Anterior cingulate cortex (tissue), 58 donors: Measurements from ENCODE around the gene CRPPA.
A peak's percentile ranks its signal among the peaks of the same experiment; 100 is the strongest.

Experiments used
- DNase-seq, 58 donors: peaks; one replicate each; lab custom pipeline; 2025; lab: John Stamatoyannopoulos, UW

The CRPPA gene

GRCh38 chr7:16428182-16428581 lies 6.8 kb upstream of the CRPPA start:
- no peak for DNase-seq

DNA sequence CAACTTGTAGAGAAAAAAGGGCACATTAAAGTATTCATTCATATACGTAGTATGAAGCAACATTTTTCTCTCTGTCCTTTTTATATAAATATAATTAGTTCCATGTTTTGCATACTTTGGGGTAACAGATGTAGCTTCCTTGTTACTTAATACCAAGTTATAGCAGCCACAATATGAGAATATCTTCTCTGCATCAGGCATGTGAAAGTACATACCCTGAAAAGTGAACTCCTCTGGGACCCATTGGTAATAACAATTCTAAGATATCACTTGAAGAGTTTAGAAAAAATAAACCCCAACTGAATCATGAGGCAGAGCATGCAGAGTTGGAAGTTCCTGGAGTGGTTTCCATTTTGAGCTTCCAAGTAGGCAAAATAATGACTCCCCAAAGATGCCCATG lies 2.4 kb upstream of the CRPPA start:
- DNase-seq: no peak

GRCh38 chr7:16422917-16423316 lies 1.6 kb upstream of the CRPPA start:
- no peak for DNase-seq

- DNase-seq: no peak
These were observed 731 bp upstream of the CRPPA start for GRCh38 chr7:16422103-16422435.

DNA sequence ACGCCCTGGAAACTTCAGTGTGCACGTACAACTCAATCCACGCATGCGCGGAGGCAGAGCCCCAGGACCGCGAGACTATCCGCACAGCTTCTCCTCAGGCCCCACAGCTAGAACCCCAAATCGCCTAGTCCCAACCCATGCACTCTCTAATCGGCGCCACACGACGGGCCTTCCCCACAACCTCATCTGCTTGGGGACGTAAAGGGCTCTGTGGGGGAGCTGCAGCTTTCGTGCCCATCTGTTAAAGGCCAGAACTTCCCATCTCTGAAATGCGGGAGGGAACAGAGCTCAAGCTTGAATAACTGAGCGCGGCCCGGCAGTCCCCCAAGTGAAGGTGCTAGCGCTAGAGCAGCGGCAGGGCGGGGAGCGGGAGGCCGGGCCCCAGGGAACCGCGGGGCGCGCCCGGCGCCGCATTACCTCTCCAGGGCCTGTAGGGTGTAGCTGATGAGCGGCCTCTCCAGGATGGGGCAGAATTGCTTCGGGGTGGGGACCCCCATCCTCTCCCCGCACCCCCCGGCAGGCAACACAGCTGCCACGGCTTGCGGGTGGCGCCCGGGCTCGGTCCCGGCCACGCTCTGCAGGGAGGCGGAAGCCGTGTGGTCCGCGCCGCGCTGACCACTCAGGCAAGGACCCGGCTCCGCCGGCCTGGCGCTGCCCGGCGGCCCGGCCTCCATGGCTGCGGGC lies 547 bp downstream of the CRPPA start:
- peak; percentile 30 to 90 (median 79) for DNase-seq

DNA sequence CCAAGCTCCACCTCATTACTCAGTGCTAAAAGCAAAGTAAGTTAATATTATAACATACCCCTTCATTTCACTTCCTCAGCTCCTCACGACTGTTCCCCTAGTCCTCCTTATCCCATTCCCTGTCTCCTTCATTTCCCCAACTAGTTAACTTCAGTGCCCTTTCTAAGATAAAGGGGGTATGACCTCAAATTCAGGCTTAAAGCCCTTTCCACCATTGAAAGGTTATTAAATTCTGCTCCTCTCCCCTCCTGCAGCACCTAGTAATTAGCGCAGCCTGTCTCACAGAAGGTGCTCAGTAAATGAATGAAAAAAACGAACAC lies 1.0 kb downstream of the CRPPA start:
- peak in 1 of 58 donors; percentile 33 for DNase-seq

- no peak for DNase-seq
These were observed 1.5 kb downstream of the CRPPA start for GRCh38 chr7:16419859-16420258.

DNA sequence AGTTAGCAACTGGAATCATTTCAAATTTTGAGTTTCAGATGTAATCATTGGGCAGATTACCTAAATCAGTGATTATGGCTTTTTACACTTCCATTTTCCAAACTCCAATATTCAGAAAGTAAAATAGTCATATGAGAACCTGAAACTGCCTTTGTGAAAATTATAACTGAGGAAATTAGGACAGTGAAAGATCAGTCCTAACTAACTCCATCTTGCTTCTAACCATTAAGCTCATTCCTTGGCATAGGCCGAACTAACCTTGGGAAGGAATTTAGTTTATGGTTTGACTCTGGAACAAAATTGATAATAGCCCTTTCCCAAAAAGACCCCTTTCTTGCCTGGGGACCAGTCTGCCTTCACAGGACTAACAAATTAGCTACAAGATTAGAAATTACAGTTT lies 2.2 kb downstream of the CRPPA start:
- DNase-seq: no peak

DNA sequence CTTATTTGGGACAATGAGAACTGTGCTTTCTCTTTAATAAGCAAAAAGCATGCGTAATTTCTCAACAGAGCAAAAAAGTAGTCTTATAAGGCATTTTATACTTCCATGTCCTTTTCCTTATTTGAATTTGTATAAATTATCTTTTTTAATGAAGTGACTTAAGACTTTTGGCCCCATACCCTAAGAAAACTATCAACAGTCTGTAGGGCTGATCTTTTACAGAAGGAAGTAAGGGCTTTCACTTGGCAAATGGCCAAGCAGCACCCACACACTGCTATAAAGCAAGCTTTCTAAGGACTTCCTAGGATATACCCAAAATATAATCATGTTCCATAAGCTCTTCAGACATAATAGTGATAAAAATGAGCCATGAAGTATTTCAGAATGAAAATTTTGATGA lies 3.4 kb downstream of the CRPPA start:
- no peak for DNase-seq

GRCh38 chr7:16416289-16417282 lies 4.8 kb downstream of the CRPPA start:
- DNase-seq: no peak

DNA sequence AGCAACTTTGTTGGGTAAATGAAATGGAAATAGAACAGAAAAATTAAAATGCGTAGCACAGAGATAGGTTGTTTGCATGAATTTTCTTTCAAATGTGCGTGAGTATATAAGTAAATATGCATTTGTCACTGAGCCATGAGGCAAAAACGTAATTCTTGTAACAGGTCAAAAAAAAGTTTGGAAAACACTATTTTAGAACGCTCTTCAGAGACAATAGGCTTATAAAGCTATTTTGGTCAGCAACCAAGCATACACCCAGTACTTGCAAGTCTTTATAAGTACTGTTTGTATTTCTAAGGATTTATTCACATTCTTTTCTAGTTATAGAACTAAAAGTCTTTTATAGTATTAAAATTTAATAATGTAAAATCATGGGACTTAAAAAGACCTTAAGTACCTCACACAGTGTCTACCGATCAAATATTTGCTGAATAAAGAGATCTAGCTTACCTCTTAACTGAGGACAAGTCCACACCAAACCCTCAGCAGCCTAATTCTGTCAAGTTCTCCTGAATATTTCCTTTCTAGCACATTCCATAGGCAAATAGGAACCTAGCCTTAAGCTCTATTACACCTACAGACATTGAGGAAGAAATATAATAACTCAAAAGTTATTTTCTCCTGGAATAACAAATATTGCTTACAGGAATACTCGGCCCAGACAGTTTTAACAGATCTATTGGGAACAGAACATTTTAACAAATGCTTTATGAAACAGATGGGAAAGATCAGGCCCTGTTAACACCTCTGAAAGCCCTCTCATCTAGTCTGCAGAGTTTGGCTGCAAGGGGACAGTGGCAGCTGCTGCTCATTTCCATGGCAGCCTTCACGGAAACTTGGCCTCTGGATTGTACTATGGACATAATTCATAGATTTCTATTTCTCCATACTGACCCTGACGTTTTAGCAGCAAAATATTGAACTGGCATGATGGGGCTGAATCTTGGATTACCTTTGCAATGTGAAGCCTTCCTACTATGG lies 8.8 kb downstream of the CRPPA start:
- no peak for DNase-seq

- DNase-seq: no peak
These were observed 9.9 kb downstream of the CRPPA start for GRCh38 chr7:16411391-16411790.

DNA sequence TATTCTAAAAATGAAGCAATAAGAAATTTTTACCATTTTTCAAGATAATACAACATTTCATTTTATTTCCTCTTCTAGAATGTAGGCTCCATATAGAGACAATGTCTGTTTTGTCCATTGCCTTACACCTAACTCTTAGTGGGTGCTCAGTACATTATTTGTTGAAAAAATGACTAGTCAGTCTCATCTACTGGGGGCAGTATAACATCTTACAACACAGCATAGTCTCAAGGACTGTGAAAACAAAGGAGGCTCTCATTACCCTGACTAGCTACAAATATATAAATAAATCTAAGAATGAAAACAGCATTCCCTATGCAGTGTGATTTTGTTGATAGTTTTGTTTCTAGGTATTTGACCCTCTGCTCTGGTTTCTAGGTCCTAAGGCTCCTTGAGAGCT lies 11.6 kb downstream of the CRPPA start:
- peak in 1 of 58 donors; percentile 34 for DNase-seq

DNA sequence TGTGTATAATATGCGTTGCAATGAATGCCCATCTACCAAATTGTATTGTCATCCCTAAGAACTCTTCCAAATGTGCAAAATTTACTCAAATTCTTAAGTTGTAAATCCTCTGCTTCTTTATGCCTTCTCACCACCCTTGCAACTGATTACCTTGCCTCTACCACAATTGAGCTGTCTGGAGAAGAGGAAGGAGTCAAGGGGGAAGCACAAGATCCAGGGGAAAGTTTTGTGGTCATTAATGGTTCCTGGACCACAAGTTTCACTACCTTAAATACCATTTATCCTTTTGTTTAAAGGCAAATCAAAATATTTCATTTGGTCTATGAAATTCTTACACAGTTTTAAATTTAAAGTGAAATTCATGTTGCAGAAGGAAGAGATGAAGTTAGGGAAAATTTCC lies 16.7 kb downstream of the CRPPA start:
- no peak for DNase-seq

DNA sequence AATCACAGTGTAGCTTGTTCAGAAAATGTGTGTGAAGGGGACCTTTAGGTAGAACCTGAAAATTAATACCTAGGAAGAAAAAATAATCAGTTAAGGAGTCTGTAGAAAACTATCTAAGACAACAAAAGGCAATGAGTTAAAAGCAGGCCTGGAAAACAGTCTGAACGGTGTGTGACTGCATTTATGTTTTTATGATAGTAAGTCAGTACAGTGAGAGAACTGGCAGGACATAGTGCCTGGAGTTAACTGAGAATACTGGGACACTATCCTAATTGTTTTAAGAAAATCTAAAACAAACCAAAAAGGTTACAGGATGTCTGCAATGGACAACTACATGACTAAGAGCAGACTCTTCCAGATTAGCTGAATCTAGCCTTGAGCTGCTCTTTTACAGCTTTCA lies 17.9 kb downstream of the CRPPA start:
- no peak for DNase-seq

DNA sequence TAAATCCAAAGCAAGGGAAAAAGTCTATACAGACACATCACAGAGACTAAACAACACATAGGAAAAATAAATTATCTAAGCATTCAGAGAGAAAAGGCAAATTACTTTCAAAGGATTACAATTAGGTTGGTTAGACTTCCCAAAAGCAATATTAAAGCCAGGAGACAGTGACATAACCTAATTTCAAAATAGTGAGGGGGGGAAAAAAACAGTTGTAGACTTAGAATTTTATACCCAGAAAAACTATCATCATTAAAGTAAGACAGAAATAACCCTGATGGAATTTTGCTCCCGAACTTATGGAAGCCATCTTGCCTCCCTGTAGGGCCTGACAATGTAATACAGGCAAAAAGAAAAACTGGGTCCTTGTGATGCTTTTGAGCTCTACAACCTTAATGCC lies 18.4 kb downstream of the CRPPA start:
- no peak for DNase-seq

DNA sequence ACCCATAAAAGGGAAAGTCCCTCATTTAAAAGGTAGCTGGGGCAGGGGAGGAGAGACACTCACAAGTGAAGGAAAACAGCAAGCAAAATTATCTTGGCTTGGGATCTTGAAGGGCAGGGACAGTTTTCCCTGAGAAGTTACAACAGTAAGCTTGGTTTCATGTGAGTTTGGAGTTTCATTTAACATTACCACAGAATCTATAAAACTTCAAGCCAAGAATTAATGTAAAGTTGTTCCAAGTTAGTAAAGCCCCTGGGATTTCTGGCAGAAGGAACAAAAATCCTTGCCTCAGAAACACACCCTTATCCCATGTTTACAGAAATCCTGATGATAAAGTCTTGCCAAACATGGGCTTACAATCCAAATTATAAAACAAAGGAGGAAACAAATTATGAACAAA lies 19.2 kb downstream of the CRPPA start:
- no peak for DNase-seq

- no peak for DNase-seq
These were observed 20.5 kb downstream of the CRPPA start for GRCh38 chr7:16400893-16401275.

GRCh38 chr7:16399916-16400892 lies 21.1 kb downstream of the CRPPA start:
- no peak for DNase-seq
